ENCODE measurements around the gene VN1R2.
A peak's percentile ranks its signal among the peaks of the same experiment; 100 is the strongest.

DNA sequence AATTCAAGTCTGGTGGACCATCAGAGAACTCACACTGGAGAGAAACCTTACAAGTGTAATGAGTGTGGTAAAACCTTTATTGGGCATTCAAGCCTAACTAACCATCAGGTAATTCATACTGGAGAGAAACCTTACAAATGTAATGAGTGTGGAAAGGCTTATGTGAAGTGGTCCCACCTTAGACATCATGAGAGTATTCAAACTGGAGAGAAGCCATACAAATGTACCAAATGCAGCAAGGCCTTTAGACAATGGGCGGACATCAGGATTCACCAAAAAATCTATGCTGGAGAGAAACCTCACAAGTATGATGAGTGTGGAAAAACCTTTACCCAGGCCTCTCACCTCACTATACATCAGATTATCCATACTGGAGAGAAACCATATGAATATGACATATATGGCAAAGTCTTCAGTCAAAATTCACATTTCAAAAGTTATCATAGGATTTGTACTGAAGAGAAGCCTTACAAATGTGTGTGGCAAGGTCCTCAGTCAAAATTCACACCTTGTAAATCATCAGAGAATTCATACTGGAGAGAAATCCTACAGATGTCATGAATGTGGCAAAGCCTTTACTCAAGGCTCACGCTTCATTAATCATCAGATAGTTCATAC is 45.3 kb upstream of the VN1R2 start:
- TF ChIP-seq YY1 (IDR thresholded peaks at IDR 0.05; ENCODE audit: insufficient read depth, insufficient read length) (no peak), ZNF274 (IDR thresholded peaks at IDR 0.05; ENCODE audit: low read depth, low read length) (peak; percentile 91)
